GM18873 (cell line): ENCODE measurements around the gene NCKIPSD.

Source experiments
- ATAC-seq: cut with Tn5 transposase; IDR thresholded peaks from one replicate; pipeline ENCODE4 v1.9.1; 2021; ENCODE audit warnings: mild to moderate bottlenecking, moderate library complexity, moderate number of reproducible peaks; ENCODE audit not compliant: unreplicated experiment, low FRiP score

NCKIPSD gene

GRCh38 chr3:48651771-48652170, 33.9 kb downstream of the NCKIPSD start:
- ATAC-seq, result no peak

- no peak for ATAC-seq
These were observed 35.0 kb downstream of the NCKIPSD start for GRCh38 chr3:48650723-48651122.

DNA sequence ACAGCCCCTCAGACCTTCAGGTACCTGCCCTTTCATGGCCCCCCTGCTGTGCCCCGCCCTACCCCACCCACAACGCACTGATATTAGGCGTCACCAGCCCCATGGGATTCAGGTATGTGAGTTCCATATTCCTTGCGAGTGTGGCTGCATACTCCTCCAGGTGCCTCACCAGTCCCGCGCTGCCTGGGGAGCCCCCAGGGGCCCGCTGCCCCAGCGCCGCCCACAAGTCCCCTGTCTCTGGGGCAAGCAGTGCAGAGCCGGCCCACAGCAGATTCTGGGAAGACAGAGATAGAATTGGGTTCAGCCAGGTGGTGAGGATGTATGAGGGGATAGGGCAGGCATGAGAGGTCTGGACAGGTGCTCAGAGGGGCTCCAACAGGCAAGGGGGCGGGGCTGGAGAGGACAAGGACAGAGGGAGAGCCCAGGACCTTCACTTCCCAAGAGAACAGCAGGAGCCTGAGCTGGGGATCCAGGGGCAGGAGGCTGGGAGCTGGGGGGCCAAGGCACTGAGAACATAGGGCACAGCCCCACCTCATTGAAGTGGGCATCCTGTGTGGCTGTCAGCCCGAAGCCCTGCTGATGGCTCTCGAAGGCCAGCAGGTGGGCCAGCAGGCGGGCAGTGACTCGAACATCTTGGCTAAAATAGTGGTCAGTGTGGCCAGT, 37.4 kb downstream of the NCKIPSD start:
- no peak for ATAC-seq

- no peak for ATAC-seq
These were observed 38.0 kb downstream of the NCKIPSD start for GRCh38 chr3:48647714-48648113.

- no peak for ATAC-seq
These were observed 40.6 kb downstream of the NCKIPSD start for GRCh38 chr3:48644898-48645760.

DNA sequence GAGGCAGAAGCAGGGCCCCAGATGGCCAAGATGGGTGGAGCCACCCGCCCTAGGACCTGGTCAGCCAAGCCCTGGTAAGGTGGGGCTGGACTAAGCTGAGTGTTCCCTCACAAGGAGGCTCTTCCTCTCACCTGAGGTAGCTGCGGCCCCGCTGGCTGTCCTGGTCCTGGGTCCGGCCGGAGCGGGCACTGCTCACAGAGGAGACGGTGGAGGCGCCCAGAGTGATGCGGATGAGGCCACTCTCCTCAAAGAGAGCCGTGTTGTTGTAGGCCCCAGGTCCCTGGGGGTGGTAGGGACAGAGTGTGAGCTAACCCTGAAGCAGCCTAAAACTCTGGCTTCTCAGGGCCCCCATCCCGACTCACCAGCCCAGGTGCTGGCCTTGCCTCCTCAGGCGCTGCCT, 43.1 kb downstream of the NCKIPSD start:
- no peak for ATAC-seq

DNA sequence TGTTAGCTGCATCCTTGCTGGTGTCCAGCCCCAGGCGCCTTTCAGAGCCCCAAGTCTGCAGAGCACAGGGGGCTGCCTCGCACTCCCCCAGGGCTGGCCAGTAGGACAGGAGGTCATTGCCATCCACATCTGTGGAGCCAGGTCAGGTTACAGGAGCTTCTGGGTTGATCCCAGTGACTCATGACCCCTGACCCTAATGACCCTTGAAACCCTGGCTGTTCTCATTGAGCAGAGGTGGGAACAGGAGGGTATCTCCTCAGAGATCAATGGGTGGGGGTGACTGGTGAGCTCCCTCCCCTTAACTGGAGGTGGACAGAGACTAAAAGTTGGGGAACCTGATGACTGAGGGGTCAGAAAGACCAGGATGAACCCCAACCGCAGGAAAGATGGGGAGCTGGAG, 44.3 kb downstream of the NCKIPSD start:
- ATAC-seq, result no peak

DNA sequence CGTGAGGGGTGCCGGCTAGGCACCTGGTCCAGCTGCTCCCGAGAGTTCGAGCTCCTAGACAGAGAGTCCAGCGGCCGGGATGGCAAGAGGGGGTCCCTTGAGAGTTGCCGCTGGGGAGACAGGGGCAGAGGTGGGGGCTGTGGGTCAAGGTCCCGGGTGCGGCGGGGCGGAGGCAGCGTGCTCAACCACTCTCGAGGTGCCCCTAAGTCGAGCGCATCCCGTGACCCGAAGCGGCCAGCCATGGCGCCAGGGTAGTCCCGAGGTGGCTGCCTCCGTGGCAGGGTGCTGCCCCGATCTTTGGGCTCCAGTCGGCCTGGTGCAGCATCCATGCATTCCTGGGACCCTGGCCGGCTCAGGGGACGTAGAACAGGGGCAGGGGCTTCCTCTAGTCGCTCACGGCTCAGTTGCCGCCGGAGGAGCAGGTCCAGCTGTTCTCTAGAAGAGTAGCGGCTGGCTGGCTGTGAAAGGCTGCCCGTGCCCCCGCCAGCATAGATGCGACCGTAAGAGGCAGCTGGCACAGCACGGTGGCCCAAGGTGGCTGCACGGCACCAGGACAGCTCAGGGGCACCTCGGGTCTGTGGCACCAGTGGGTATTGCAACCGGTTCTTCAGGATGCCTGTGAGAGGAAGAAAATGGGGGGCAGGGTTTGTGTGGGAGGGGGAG, 45.6 kb downstream of the NCKIPSD start:
- ATAC-seq, result no peak

- no peak for ATAC-seq
These were observed 48.4 kb downstream of the NCKIPSD start for GRCh38 chr3:48637305-48637704.

DNA sequence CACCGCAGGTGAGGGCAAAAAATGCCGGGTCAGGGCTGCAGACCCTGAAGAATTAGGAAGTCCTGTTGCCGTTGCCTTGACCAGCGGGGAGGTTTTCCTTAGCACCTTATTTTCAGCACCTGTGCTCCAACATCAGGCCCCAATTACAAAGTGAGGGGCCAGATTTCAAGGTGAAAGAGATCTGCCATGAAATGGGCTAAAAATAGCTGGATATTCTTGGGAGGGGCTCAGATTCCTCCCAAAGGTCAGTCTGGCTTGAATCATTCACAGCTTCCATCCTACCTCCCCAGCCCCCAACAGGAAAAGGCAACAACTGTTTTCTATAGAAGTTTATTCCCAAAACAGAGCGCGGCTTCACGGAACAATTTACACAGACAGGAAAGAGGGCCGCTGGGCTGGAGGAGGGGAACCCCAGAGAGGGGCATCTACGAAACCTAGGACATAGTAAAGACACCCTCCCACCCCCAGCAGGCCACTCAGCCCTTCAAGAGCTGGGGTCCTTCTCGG, 49.5 kb downstream of the NCKIPSD start:
- ATAC-seq, result no peak

GRCh38 chr3:48635222-48636021, 50.3 kb downstream of the NCKIPSD start, which contains the start of gene SLC26A6:
TSS of gene SLC26A6 (minus strand) at chr3:48635461. CDS start at chr3:48635393, 68 bp downstream.
- peak; percentile 75 for ATAC-seq

- peak; percentile 9 for ATAC-seq
These were observed 51.0 kb downstream of the NCKIPSD start for GRCh38 chr3:48634661-48635221.

DNA sequence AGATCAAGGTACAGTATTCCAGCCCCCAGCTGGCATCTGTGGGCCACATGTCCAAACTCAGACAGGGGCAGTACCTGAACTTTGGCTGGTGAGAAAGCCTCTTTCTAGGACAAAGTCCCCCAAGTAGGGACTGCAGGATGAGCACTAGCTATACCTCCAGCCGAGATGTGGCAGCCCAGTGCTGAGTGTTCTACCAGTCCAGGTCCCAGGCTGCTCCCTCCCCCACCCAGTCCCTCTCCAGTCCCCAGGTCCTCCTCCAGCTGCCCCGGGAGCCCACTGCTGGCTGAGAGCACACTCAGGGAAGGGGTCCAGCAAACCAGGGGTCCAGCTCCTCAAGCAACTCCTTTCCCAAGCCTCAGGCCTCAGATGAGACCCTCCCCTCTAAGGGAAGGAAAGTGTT, 52.0 kb downstream of the NCKIPSD start:
- no peak for ATAC-seq

- no peak for ATAC-seq
These were observed 52.5 kb downstream of the NCKIPSD start for GRCh38 chr3:48633256-48633655.

DNA sequence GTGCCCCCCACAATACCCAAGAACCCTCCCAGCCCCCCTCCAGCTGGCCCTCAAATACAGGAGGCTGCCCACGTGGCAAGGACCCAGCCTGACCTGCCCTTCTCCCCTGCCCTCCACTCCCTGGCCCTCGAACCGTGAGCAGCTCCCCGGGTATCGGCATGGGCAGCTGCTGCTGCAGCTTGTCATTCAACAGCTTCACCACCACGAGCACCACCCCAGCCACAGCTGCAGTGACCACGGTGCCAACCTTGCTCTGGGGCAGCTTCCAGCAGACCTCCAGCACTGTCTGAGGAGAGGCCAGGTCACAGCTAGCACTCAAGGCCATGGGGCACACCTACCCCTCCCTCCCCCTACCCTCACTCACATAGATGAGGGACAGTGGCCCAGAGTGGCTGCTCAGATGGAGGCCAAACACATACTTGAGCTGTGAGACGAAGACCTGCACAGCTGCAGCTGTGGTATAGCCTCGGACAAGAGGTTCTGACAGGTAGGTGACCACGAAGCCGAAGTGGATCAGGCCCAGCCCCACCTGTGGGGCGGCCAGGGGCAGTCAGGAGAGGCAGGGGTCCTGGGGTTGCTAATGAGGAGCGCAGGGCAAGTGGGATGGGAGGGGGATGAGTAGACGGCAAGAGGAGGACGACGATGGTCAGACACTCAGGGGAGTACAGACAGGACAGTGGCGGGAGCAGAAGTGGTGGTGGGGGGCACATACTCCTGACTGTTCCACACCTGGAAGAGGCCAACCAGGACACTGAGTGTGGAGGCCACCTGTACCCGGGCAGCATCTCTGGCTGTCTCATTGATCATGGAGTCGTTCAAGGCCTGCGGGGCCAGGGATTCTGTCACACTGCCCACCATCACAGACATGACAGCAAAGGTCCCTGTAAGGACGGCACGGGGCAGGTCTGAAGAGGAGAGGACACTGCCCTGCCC, 53.9 kb downstream of the NCKIPSD start:
- ATAC-seq, result no peak

- ATAC-seq, result no peak
These were observed 54.9 kb downstream of the NCKIPSD start for GRCh38 chr3:48630833-48631232.

- ATAC-seq, result no peak
These were observed 55.3 kb downstream of the NCKIPSD start for GRCh38 chr3:48630407-48630806.

DNA sequence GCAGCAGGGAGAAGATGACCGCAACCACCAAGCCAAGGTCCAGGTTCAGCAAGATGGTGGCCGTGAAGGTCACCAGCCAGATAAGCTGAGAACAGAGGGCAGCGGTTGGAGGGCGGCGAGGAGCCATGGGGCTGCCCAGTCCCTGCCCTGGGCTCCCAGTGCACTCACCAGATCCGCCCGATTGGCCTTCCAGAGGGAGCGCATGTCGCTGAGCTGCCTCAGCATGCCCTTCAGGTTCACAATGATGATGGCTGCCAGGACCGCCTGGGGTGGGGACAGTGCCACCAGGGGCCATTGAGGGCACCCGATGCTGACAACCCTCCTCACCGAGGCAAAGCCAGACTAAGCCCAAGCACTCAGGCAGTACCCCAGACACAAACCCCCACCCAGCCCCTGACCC, 55.8 kb downstream of the NCKIPSD start:
- ATAC-seq, result no peak
